ENCODE data around the gene SLC16A11. TPM values are rescaled to one million over a fixed set of nuclear protein-coding genes. Genes with fewer than 3 reads are reported as not detected.

SLC16A11 gene
- total and polyA plus RNA-seq, 9 of the 15 experiments (the other 6 are each of a cell fraction or from before 2014, with no cell fraction given) = not detected

DNA sequence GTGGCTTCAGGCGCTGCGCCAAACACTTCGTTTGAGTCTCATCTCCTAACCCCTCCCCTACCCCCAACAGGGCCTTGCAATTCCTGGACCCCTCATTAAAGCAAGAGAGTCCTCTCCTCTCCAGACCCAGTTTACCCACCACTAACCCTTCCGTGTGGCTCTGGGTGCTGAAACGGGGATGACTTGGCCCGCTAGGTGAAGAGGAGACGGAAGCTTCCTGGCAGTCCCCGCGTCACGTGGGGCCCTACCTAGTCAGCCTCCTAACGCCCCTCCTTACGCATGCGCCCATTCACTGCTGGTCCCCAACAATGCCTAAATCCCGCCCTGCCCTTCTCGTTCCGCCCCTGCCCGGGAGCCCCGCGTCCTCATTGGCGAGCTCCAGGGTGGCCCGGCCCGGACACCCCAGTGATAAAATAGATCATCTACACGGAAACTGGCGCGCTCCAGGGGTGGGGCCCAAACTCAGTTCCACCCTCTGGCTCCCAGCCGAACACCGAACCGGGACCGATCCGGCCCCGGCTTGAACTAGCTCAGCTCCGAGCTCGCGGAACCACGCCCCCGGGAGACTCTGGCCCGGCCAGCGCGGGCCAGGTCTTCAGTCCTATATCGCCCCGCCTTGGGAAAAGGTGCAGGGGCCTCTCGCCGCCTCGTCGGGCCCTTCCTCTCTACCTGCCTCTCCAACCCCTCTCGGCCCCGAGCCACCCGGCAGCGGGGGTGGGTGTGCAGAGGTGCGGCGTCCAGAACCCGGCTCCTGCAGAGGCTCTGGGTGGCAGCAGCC, 8.1 kb downstream of the SLC16A11 start, which contains the start of gene SLC16A13:
TSS of gene SLC16A13 (plus strand) at position 425 of the 778 bp plus-strand sequence. CDS start 368 bp downstream, outside the sequence.
- Histone ChIP-seq H3K9ac (ENCODE audit: insufficient read depth in 1 of 2, low read depth in 2 of 2, low read length in 2 of 2) (peak within 1 kb of the TSS; percentile 85 to 94), H3K79me2 (ENCODE audit: control insufficient read depth, insufficient read depth, low read length) (peaks cover 21% of the 10 kb centered on the region), H3K27me3 (ENCODE audit: control insufficient read depth in 2 of 2, insufficient read depth in 2 of 2, low read length in 2 of 2) (no peaks in the 10 kb centered on the region), H3K27ac (ENCODE audit: extremely low read depth, low read depth, low read length) (peak within 1 kb of the TSS; percentile 90), H3K9me3 (replicated peaks; ENCODE audit: control insufficient read depth, insufficient read depth, low read depth, low read length) (no peaks in the 10 kb centered on the region), H3K4me2 (ENCODE audit: insufficient read depth, low read length) (peak within 1 kb of the TSS; percentile 91), H3K4me1 (replicated peaks in 1 of 2; ENCODE audit: control insufficient read depth in 2 of 2, insufficient read depth in 2 of 2, low read length in 2 of 2) (peaks cover 11 to 20% of the 10 kb centered on the region in 2 experiments; a peak in 4 of 5 replicates), H4K20me1 (replicated peaks; ENCODE audit: control insufficient read depth, insufficient read depth, low read length) (no peaks in the 10 kb centered on the region), H3K36me3 (ENCODE audit: control insufficient read depth, insufficient read depth, low read length) (no peaks in the 10 kb centered on the region), H2AFZ (ENCODE audit: low read depth, low read length) (peak within 1 kb of the TSS; percentile 87), H3K9me1 (ENCODE audit: control insufficient read depth, insufficient read depth, low read length) (no peaks in the 10 kb centered on the region), H3K4me3 (peak within 1 kb of the TSS; percentile 77)
- POLR2A ChIA-PET = interaction anchor here (0.5 to 1.3 kb wide), 13 partner anchors 8 to 897 kb away, joined by 3 to 10 read pairs (median 3); partner anchors contain the start of genes RNASEK, SLC16A11 and WRAP53
- ATAC-seq (peak; percentile 95), FAIRE-seq (peak; percentile 95), DNase-seq (ENCODE audit: extremely low read depth in 1 of 4, low spot score in 3 of 4) (peak; percentile 95 to 99 (median 96))
- in situ Hi-C loops (cut with MboI) (loop anchor here (25.0 kb wide), 1 partner anchor 527 kb away; the partner anchor contains the start of genes SENP3 and TNFSF13), intact Hi-C loops (cut with micrococcal nuclease) (no loop called here)
- no TSS peak for BruUV-seq (replicated peaks)
- CTCF ChIA-PET (ENCODE audit: low intra/inter-chr PET ratio) = no interaction called here
- 1% methylated on average over 34 of the region's 52 CpGs for whole genome bisulfite sequencing (ENCODE audit: insufficient coverage, low coverage, missing lambda C conversion rate)
- TF ChIP-seq PURB (CRISPR knock-in tag; IDR thresholded peaks at IDR 0.05; ENCODE audit: low read depth) (no peak), SRF (CRISPR knock-in tag; IDR thresholded peaks at IDR 0.05) (no peak; a peak in 1 of 4 replicates), ZNF324 (CRISPR knock-in tag; IDR thresholded peaks at IDR 0.05) (no peak; the same call in 1 of the 2 replicates), TAF9B (IDR thresholded peaks at IDR 0.05; ENCODE audit: partially characterized antibody) (peak; percentile 29), SMAD2 (IDR thresholded peaks at IDR 0.05; ENCODE audit: low read depth, low read length) (no peak), ZNF583 (CRISPR knock-in tag; IDR thresholded peaks at IDR 0.05) (no peak), ZNF311 (CRISPR knock-in tag; IDR thresholded peaks at IDR 0.05) (no peak), ESRRA (IDR thresholded peaks at IDR 0.05; ENCODE audit: borderline replicate concordance, low read depth) (0 out of 2 replicates have a peak, but pooled peaks have one; percentile 23), FIP1L1 (IDR thresholded peaks at IDR 0.05; ENCODE audit: low read depth, low read length, poor library complexity, severe bottlenecking) (no peak), ZBTB1 (CRISPR knock-in tag; IDR thresholded peaks at IDR 0.05; ENCODE audit: borderline replicate concordance, low read depth) (no peak), ZZZ3 (IDR thresholded peaks at IDR 0.05) (no peak)
- TF ChIP-seq, protein P1, sequence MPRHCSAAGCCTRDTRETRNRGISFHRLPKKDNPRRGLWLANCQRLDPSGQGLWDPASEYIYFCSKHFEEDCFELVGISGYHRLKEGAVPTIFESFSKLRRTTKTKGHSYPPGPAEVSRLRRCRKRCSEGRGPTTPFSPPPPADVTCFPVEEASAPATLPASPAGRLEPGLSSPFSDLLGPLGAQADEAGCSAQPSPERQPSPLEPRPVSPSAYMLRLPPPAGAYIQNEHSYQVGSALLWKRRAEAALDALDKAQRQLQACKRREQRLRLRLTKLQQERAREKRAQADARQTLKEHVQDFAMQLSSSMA (CRISPR knock-in tag; IDR thresholded peaks at IDR 0.05) = no peak
- TF ChIP-seq, protein P2, sequence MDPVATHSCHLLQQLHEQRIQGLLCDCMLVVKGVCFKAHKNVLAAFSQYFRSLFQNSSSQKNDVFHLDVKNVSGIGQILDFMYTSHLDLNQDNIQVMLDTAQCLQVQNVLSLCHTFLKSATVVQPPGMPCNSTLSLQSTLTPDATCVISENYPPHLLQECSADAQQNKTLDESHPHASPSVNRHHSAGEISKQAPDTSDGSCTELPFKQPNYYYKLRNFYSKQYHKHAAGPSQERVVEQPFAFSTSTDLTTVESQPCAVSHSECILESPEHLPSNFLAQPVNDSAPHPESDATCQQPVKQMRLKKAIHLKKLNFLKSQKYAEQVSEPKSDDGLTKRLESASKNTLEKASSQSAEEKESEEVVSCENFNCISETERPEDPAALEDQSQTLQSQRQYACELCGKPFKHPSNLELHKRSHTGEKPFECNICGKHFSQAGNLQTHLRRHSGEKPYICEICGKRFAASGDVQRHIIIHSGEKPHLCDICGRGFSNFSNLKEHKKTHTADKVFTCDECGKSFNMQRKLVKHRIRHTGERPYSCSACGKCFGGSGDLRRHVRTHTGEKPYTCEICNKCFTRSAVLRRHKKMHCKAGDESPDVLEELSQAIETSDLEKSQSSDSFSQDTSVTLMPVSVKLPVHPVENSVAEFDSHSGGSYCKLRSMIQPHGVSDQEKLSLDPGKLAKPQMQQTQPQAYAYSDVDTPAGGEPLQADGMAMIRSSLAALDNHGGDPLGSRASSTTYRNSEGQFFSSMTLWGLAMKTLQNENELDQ (CRISPR knock-in tag; IDR thresholded peaks at IDR 0.05; ENCODE audit: borderline replicate concordance) = no peak
- TF ChIP-seq, protein P3, sequence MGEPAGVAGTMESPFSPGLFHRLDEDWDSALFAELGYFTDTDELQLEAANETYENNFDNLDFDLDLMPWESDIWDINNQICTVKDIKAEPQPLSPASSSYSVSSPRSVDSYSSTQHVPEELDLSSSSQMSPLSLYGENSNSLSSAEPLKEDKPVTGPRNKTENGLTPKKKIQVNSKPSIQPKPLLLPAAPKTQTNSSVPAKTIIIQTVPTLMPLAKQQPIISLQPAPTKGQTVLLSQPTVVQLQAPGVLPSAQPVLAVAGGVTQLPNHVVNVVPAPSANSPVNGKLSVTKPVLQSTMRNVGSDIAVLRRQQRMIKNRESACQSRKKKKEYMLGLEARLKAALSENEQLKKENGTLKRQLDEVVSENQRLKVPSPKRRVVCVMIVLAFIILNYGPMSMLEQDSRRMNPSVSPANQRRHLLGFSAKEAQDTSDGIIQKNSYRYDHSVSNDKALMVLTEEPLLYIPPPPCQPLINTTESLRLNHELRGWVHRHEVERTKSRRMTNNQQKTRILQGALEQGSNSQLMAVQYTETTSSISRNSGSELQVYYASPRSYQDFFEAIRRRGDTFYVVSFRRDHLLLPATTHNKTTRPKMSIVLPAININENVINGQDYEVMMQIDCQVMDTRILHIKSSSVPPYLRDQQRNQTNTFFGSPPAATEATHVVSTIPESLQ (CRISPR knock-in tag; IDR thresholded peaks at IDR 0.05) = peak; percentile 16; the same call in 1 of the 2 replicates
- TF ChIP-seq, protein P4, sequence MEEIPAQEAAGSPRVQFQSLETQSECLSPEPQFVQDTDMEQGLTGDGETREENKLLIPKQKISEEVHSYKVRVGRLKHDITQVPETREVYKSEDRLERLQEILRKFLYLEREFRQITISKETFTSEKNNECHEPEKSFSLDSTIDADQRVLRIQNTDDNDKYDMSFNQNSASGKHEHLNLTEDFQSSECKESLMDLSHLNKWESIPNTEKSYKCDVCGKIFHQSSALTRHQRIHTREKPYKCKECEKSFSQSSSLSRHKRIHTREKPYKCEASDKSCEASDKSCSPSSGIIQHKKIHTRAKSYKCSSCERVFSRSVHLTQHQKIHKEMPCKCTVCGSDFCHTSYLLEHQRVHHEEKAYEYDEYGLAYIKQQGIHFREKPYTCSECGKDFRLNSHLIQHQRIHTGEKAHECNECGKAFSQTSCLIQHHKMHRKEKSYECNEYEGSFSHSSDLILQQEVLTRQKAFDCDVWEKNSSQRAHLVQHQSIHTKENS (CRISPR knock-in tag; IDR thresholded peaks at IDR 0.05) = no peak
